Activated CD4-positive, alpha-beta memory T cell treated with anti-CD3 and anti-CD28 coated beads for 36 hours (primary cell): ENCODE data around the gene SLC38A2. TPM values are rescaled to one million over a fixed set of nuclear protein-coding genes. Genes with fewer than 3 reads are reported as not detected.
"Not testable (repeated sequence)": the region's sequence is repeated elsewhere in the genome, so short reads cannot be mapped to it uniquely, and the experiment has no call there.

Source experiments
- CTCF ChIA-PET: fragments of 350-600 bp; sonication (Branson Sonifier 250); formaldehyde crosslinking; loops from one replicate; lab custom pipeline; 2021; ENCODE audit warnings: antibody characterized with exemption, inconsistent platforms; lab: Charles Lee
- POLR2A ChIA-PET: fragments of 350-600 bp; sonication (Branson Sonifier 250); formaldehyde crosslinking; loops from one replicate; lab custom pipeline; 2021; ENCODE audit warnings: antibody characterized with exemption; lab: Charles Lee
- DNase-seq: peaks from one replicate; pipeline ENCODE4 v3.0.0-alpha.2; 2020
- H3K27ac Mint-ChIP-seq: one replicate; pipeline ENCODE4 v1.8.0; 2021; ENCODE audit warnings: mixed read lengths
- H3K27me3 Mint-ChIP-seq: one replicate; pipeline ENCODE4 v1.8.0; 2021; ENCODE audit warnings: mixed read lengths
- H3K36me3 Mint-ChIP-seq: one replicate; pipeline ENCODE4 v1.8.0; 2021; ENCODE audit warnings: mixed read lengths
- H3K4me1 Mint-ChIP-seq: one replicate; pipeline ENCODE4 v1.8.0; 2021; ENCODE audit warnings: low read depth, mixed read lengths
- H3K4me3 Mint-ChIP-seq: one replicate; pipeline ENCODE4 v1.8.0; 2021; ENCODE audit warnings: mild to moderate bottlenecking, mixed read lengths
- H3K9me3 Mint-ChIP-seq: one replicate; pipeline ENCODE4 v1.8.0; 2021; ENCODE audit warnings: mixed read lengths
- intact Hi-C: fragments of 100-400 bp; cut with micrococcal nuclease; formaldehyde crosslinking; loops from one replicate; pipeline ENCODE4 v1.15.1; 2023
- total RNA-seq, 2 experiments: library from RNA; stranded (reverse); gene quantifications; one replicate each; pipeline ENCODE4 v1.2.3, GENCODE V29; 2021

SLC38A2 gene
- total RNA-seq, 2 experiments from 2014 or later = 173 to 187 TPM

DNA sequence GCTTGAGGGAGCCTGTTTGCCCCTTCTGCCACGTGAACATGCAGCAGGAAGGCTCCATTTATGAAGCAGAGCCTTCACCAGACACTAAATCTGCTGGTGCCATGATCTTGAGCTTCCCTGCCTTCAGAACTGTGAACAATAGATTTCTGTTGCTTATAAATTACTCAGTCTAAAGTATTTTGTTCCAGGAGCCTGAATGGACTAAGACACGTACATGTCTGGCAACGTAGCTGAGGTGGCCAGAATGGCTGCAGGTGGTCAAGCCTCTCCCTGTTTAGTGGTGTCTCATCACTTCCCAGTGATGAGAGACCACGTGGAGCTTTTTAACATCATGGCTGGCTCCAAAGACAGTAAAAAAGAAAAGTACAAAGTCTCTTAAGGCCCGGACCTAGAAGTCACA is 32.2 kb upstream of the SLC38A2 start:
- H3K4me3 Mint-ChIP-seq = no peak overlapping the region
- intact Hi-C loops = no loop called here
- H3K27ac Mint-ChIP-seq = no peak overlapping the region
- CTCF ChIA-PET = no interaction called here
- H3K27me3 Mint-ChIP-seq = no peaks in the 10 kb centered on the region
- peaks cover 24% of the 10 kb centered on the region for H3K4me1 Mint-ChIP-seq
- no peaks in the 10 kb centered on the region for H3K36me3 Mint-ChIP-seq
- POLR2A ChIA-PET = no interaction called here
- no peak for DNase-seq
- H3K9me3 Mint-ChIP-seq = peaks cover 2% of the 10 kb centered on the region

- ChIA-PET CTCF (no interaction called here), POLR2A (no interaction called here)
- no peak overlapping the region for H3K4me3 Mint-ChIP-seq
- no peak for DNase-seq
- intact Hi-C loops = no loop called here
- no peaks in the 10 kb centered on the region for H3K36me3 Mint-ChIP-seq
- no peak overlapping the region for H3K27ac Mint-ChIP-seq
- H3K9me3 Mint-ChIP-seq = peaks cover 8% of the 10 kb centered on the region
- peaks cover 29% of the 10 kb centered on the region for H3K4me1 Mint-ChIP-seq
- H3K27me3 Mint-ChIP-seq = no peaks in the 10 kb centered on the region
Measured at GRCh38 chr12:46404225-46404631, 31.7 kb upstream of the SLC38A2 start.

DNA sequence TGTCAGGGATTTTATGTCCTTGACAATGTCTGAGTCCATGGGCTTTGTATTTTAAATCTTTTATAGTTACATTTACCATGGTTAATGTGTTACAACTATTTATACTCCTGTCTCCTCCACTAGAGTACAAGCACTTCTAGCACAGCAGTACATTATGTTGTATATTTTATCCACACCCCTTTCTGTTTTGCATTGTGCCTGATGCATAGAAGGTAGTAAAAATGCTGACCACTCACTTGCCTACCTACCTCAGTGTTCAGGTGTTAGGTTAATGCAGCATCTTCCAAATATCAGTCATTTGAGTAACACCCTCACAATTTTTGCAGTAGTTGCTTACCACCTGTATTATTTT is 31.1 kb upstream of the SLC38A2 start:
- ChIA-PET CTCF (no interaction called here), POLR2A (no interaction called here)
- intact Hi-C loops = no loop called here
- Mint-ChIP-seq H3K4me1 (peaks cover 34% of the 10 kb centered on the region), H3K27ac (no peak overlapping the region), H3K4me3 (no peak overlapping the region), H3K36me3 (peaks cover 1% of the 10 kb centered on the region), H3K9me3 (peaks cover 11% of the 10 kb centered on the region), H3K27me3 (no peaks in the 10 kb centered on the region)
- no peak for DNase-seq

DNA sequence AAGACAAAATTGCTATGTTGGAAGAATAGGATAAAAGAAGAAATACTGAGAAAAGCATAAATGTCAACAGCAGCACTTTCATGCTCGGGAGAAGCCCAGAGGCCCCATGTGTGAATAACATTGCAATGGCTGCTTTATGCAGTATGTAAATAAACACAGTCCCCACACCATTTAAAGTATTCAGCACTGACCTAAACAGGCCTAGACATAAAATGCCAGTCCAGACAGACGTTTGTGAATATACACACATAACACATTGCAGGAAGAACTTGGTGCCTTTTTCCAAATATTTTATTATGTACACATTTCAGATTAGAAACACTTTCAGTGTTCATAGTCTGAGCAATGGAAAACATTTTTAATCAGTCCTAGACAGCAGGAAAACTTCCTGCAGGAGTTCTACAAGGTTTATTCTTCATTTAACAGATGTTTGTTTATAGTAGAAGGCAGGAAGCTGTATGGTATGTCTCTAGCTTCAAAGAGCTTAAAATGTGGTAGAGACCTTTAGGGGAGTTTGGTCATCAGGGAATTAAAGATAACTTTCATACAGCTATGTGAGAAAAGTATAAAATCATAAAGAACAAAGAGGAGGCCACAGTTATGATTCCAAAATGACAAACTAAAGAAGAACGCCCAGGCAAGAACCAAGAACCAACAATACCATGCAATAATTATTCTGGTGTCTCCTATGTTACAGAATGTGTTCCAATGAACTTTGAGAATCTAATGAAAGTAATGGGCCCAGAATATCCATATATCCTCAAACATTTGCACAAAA is 30.6 kb upstream of the SLC38A2 start:
- H3K27me3 Mint-ChIP-seq = no peaks in the 10 kb centered on the region
- H3K4me3 Mint-ChIP-seq = no peak overlapping the region
- peaks cover 6% of the 10 kb centered on the region for H3K36me3 Mint-ChIP-seq
- peaks cover 16% of the 10 kb centered on the region for H3K9me3 Mint-ChIP-seq
- H3K27ac Mint-ChIP-seq = no peak overlapping the region
- CTCF ChIA-PET = no interaction called here
- intact Hi-C loops = no loop called here
- POLR2A ChIA-PET = no interaction called here
- H3K4me1 Mint-ChIP-seq = peaks cover 39% of the 10 kb centered on the region
- no peak for DNase-seq

- Mint-ChIP-seq H3K4me3 (no peak overlapping the region), H3K4me1 (peaks cover 39% of the 10 kb centered on the region), H3K27me3 (no peaks in the 10 kb centered on the region), H3K36me3 (peaks cover 6% of the 10 kb centered on the region), H3K9me3 (peaks cover 16% of the 10 kb centered on the region), H3K27ac (no peak overlapping the region)
- intact Hi-C loops = no loop called here
- ChIA-PET CTCF (no interaction called here), POLR2A (no interaction called here)
- no peak for DNase-seq
Measured at GRCh38 chr12:46402451-46402850, 29.9 kb upstream of the SLC38A2 start.

DNA sequence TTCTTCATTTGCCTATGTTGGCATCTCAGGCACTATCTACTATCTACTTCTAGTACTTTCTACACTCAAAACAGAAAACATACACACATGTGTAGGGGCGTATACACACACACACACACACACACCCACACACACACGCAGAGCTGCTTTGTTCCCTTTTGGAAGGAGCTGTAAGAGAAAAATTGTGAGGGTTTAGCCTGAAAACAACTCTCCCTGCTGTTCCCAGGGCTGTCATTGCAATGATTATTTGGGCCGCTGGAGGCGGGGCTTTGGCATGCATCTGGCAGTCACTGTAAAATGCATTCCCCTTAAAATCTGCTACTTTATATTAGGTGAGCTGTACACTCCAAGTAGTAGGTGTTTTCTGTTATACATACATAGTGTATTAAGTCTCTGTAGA is 29.1 kb upstream of the SLC38A2 start:
- CTCF ChIA-PET = no interaction called here
- Mint-ChIP-seq H3K4me3 (no peak overlapping the region), H3K27me3 (no peaks in the 10 kb centered on the region), H3K27ac (no peak overlapping the region), H3K9me3 (peaks cover 16% of the 10 kb centered on the region), H3K4me1 (peaks cover 36% of the 10 kb centered on the region), H3K36me3 (peaks cover 6% of the 10 kb centered on the region)
- intact Hi-C loops = no loop called here
- no peak for DNase-seq
- POLR2A ChIA-PET = no interaction called here

- DNase-seq = no peak
- ChIA-PET CTCF (no interaction called here), POLR2A (no interaction called here)
- Mint-ChIP-seq H3K9me3 (peaks cover 16% of the 10 kb centered on the region), H3K4me1 (peaks cover 33% of the 10 kb centered on the region), H3K27ac (no peak overlapping the region), H3K36me3 (peaks cover 8% of the 10 kb centered on the region), H3K27me3 (no peaks in the 10 kb centered on the region), H3K4me3 (no peak overlapping the region)
- intact Hi-C loops = no loop called here
Measured at GRCh38 chr12:46400406-46400805, 27.8 kb upstream of the SLC38A2 start.

DNA sequence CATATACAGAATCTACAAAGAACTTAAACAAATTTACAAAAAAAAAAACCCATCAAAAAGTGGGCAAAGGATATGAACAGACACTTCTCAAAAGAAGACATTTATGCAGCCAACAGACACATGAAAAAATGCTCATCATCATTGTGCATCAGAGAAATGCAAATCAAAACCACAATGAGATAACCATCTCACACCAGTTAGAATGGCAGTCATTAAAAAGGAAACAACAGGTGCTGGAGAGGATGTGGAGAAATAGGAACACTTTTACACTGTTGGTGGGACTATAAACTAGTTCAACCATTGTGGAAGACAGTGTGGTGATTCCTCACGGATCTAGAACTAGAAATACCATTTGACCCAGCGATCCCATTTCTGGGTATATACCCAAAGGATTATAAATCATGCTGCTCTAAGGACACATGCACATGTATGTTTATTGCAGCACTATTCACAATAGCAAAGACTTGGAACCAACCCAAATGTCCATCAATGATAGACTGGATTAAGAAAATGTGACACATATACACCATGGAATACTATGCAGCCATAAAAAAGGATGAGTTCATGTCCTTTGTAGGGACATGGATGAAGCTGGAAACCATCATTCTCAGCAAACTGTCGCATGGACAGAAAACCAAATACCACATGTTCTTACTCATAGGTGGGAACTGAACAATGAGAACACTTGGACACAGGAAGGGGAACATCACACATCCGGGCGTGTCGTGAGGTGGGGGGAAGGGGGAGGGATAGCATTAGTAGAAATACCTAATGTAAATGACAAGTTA is 27.1 kb upstream of the SLC38A2 start:
- H3K27me3 Mint-ChIP-seq, H3K27ac Mint-ChIP-seq, POLR2A ChIA-PET, H3K4me3 Mint-ChIP-seq, H3K36me3 Mint-ChIP-seq, DNase-seq, CTCF ChIA-PET, intact Hi-C loops: not testable (repeated sequence)
- Mint-ChIP-seq H3K4me1 (peaks cover 33% of the 10 kb centered on the region), H3K9me3 (peaks cover 16% of the 10 kb centered on the region)

- ChIA-PET CTCF (no interaction called here), POLR2A (no interaction called here)
Measured at GRCh38 chr12:46396826-46397225, 24.3 kb upstream of the SLC38A2 start.

DNA sequence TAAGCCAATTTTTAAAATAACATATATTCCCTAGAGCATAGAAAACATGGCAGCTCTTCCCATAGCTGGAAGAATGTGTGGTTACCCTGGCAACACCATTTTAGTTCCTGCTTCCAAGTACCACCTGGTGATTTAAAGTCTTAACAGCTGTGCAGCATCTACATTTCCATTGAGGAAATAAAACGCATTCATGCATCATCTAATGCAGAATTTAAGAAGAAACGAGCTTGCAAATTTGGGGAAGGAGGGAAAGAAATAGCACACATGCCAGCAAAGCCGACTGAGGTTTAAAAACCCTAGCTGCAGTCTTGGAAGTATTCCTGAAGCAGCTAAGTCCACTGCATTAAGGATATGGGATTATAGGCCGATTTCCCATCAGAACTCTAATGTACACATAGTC is 22.8 kb upstream of the SLC38A2 start:
- H3K4me3 Mint-ChIP-seq = no peak overlapping the region
- peaks cover 16% of the 10 kb centered on the region for H3K9me3 Mint-ChIP-seq
- H3K27ac Mint-ChIP-seq = no peak overlapping the region
- intact Hi-C loops = no loop called here
- peaks cover 16% of the 10 kb centered on the region for H3K36me3 Mint-ChIP-seq
- H3K27me3 Mint-ChIP-seq = no peaks in the 10 kb centered on the region
- POLR2A ChIA-PET = no interaction called here
- CTCF ChIA-PET = no interaction called here
- H3K4me1 Mint-ChIP-seq = peaks cover 28% of the 10 kb centered on the region
- no peak for DNase-seq

More at GRCh38 chr12:46396826-46397225, 24.3 kb upstream of the SLC38A2 start:
- no peak overlapping the region for H3K27ac Mint-ChIP-seq
- H3K36me3 Mint-ChIP-seq = peaks cover 9% of the 10 kb centered on the region
- H3K27me3 Mint-ChIP-seq = no peaks in the 10 kb centered on the region
- no peak overlapping the region for H3K4me3 Mint-ChIP-seq
- no peak for DNase-seq
- H3K4me1 Mint-ChIP-seq = peaks cover 22% of the 10 kb centered on the region
- peaks cover 16% of the 10 kb centered on the region for H3K9me3 Mint-ChIP-seq
- intact Hi-C loops = no loop called here

GRCh38 chr12:46391630-46392029 is 19.1 kb upstream of the SLC38A2 start:
- H3K4me3 Mint-ChIP-seq = no peak overlapping the region
- H3K27ac Mint-ChIP-seq = no peak overlapping the region
- ChIA-PET POLR2A (no interaction called here), CTCF (no interaction called here)
- peaks cover 30% of the 10 kb centered on the region for H3K4me1 Mint-ChIP-seq
- no peaks in the 10 kb centered on the region for H3K9me3 Mint-ChIP-seq
- H3K27me3 Mint-ChIP-seq = no peaks in the 10 kb centered on the region
- DNase-seq = no peak
- H3K36me3 Mint-ChIP-seq = peaks cover 12% of the 10 kb centered on the region
- intact Hi-C loops = no loop called here

- Mint-ChIP-seq H3K27ac (peak overlapping the region; percentile 63), H3K4me1 (peaks cover 30% of the 10 kb centered on the region), H3K9me3 (no peaks in the 10 kb centered on the region), H3K27me3 (no peaks in the 10 kb centered on the region), H3K4me3 (no peak overlapping the region), H3K36me3 (peaks cover 11% of the 10 kb centered on the region)
- ChIA-PET CTCF (no interaction called here), POLR2A (no interaction called here)
- intact Hi-C loops = no loop called here
- peak; percentile 40 for DNase-seq
Measured at GRCh38 chr12:46390881-46391280, 18.3 kb upstream of the SLC38A2 start.
